HG03558 (cell line): Measurements from ENCODE around the gene ERP27.

Source experiments
- ATAC-seq: cut with Tn5 transposase; IDR thresholded peaks from one replicate; pipeline ENCODE4 v1.9.1; 2021; ENCODE audit warnings: moderate number of reproducible peaks; ENCODE audit not compliant: unreplicated experiment; ENCODE audit errors: extremely low read depth

The ERP27 gene

GRCh38 chr12:14879222-14879933, 59.0 kb downstream of the ERP27 start:
- ATAC-seq, result no peak

GRCh38 chr12:14878488-14878887, 59.8 kb downstream of the ERP27 start:
- no peak for ATAC-seq

- ATAC-seq, result no peak
Measured at GRCh38 chr12:14876833-14877232, 61.5 kb downstream of the ERP27 start.

- ATAC-seq, result no peak
Measured at GRCh38 chr12:14874882-14875281, 63.5 kb downstream of the ERP27 start.

GRCh38 chr12:14873440-14874185, 64.7 kb downstream of the ERP27 start:
- no peak for ATAC-seq

- ATAC-seq, result no peak
Measured at GRCh38 chr12:14871886-14872285, 66.5 kb downstream of the ERP27 start.

- ATAC-seq, result no peak
Measured at GRCh38 chr12:14871247-14871646, 67.1 kb downstream of the ERP27 start.

GRCh38 chr12:14868916-14869506, 69.3 kb downstream of the ERP27 start:
- no peak for ATAC-seq
